Fibroblast of villous mesenchyme (primary cell): ENCODE results near the gene PLEKHA8. TPM values are rescaled to one million over a fixed set of nuclear protein-coding genes. Genes with fewer than 3 reads are reported as not detected.

ENCODE experiments used
- DNase-seq: peaks from one replicate; pipeline ENCODE4 v3.0.0-alpha.2; 2010; ENCODE audit warnings: low read depth
- H3K4me3 ChIP-seq: 2 replicates; pipeline ENCODE4 v1.5.1; 2011; ENCODE audit warnings: low read depth, mild to moderate bottlenecking, low read length
- total RNA-seq: library from RNA; depleted of rRNA; stranded (reverse); fragments of >200 nt; gene quantifications from 2 replicates; pipeline ENCODE4 v1.2.3, GENCODE V29; 2012
- TF ChIP-seq, protein P1 (sequence below): IDR thresholded peaks from 2 replicates; pipeline ENCODE4 v1.5.1; 2012; ENCODE audit warnings: low read depth, mild to moderate bottlenecking, low read length; ENCODE audit not compliant: insufficient read depth

PLEKHA8 gene, protein sequence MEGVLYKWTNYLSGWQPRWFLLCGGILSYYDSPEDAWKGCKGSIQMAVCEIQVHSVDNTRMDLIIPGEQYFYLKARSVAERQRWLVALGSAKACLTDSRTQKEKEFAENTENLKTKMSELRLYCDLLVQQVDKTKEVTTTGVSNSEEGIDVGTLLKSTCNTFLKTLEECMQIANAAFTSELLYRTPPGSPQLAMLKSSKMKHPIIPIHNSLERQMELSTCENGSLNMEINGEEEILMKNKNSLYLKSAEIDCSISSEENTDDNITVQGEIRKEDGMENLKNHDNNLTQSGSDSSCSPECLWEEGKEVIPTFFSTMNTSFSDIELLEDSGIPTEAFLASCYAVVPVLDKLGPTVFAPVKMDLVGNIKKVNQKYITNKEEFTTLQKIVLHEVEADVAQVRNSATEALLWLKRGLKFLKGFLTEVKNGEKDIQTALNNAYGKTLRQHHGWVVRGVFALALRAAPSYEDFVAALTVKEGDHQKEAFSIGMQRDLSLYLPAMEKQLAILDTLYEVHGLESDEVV
- total RNA-seq = 12.6 and 17.7 TPM in 2 replicates

DNA sequence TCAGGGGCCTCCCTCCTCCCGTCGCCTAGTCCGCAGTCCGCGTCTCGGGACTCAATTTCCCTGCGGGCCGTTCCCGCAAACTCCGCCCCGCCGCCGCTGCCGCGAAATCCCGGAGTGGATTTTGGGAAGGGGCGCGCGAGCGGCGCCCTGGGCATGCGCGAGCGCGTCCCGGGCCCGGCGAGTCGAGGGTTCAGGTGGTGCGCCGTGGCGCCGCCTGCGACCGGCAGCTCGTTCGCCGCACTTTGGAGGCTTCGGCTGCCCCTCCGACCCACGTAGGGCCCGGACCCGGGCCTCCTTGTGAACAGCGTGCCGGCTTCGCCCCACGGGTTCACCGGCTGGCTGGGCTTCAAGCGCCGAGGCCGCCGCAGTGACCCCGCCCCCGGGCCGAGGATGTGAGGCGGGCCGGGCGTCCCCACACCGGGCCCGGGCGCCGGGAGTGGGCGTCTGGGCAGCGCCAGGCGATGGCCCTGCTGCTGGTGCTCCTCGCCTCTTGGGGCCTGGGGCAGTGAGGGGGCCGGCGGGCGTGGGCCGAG is at the start of gene PLEKHA8:
TSS of gene PLEKHA8 (plus strand) at position 197 of the 533 bp plus-strand sequence. CDS start 351 bp downstream, outside the sequence.
- DNase-seq = peak; percentile 87

DNA sequence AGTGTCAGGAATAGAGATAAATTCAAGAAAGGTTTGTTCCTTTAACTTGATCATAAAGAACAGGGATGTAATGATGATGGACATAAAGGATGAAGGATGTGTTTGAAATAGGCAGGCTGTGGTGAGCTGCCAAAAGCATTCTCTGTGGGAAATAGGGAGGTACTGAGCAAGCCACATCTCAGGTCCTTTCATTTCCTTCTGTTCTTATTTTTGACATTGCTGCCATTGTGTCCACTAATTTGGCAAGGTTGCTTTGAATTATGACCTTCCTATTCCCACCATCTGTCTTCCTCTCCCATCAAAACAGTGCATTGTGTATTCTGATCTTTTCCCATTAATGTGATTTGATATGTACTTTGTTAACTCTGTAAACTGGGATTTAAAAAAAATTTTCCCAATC is 48.1 kb upstream of the PLEKHA8 start:
- DNase-seq = no peak
- H3K4me3 ChIP-seq = no peak overlapping the region
- TF ChIP-seq, protein P1, sequence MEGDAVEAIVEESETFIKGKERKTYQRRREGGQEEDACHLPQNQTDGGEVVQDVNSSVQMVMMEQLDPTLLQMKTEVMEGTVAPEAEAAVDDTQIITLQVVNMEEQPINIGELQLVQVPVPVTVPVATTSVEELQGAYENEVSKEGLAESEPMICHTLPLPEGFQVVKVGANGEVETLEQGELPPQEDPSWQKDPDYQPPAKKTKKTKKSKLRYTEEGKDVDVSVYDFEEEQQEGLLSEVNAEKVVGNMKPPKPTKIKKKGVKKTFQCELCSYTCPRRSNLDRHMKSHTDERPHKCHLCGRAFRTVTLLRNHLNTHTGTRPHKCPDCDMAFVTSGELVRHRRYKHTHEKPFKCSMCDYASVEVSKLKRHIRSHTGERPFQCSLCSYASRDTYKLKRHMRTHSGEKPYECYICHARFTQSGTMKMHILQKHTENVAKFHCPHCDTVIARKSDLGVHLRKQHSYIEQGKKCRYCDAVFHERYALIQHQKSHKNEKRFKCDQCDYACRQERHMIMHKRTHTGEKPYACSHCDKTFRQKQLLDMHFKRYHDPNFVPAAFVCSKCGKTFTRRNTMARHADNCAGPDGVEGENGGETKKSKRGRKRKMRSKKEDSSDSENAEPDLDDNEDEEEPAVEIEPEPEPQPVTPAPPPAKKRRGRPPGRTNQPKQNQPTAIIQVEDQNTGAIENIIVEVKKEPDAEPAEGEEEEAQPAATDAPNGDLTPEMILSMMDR = no peak

More for the DNA sequence above, at the start of gene PLEKHA8:
- TF ChIP-seq, protein P1 = no peak
- H3K4me3 ChIP-seq = peak within 1 kb of the TSS; percentile 81

DNA sequence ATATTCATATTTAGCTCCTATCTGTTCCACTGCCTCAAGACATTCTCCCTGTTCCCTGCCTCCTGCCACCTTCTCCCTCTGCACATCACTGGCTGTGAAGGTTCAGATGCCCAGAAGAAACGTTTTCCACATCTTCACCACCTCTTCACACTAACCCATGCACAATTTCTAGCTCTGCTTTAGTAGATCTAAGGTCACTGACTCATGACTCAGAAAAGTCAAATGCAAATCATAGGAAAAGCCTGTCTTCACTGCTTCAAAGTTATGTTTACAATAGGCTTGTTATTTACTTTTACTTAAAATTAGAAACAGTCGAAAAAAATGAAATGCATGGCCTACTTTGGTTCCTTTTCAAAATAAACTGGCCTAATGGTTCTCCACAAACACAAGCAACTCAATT is 41.1 kb upstream of the PLEKHA8 start:
- peak; percentile 53 for DNase-seq
- H3K4me3 ChIP-seq = peak overlapping the region; percentile 89
- TF ChIP-seq, protein P1 = no peak

DNA sequence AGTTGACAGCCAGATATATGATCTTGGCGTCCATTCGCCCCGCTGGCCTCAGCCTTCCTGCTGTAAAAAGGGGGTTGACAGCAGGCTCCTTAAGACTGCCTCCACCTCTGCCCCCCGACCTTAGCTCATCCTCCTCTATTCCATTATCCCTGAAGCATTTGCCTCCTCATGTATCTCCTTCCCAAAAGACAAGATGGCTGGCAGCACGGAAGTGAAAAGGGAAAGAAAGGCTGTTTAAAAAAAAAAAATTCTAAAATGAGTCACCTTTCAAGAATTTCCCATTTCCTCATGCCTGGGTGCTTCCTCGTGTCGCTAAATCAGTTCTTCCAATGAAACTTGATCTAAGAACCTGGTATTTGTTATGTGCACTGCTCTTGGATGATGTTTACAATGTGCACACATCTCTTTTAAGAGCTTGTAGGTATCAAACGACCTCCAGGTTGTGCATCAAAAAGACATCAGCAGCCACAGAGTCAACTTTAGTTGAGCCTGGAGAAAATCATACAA is 40.3 kb upstream of the PLEKHA8 start:
- peak; percentile 88 for DNase-seq
- peak overlapping the region; percentile 89 for H3K4me3 ChIP-seq
- TF ChIP-seq, protein P1 = no peak

DNA sequence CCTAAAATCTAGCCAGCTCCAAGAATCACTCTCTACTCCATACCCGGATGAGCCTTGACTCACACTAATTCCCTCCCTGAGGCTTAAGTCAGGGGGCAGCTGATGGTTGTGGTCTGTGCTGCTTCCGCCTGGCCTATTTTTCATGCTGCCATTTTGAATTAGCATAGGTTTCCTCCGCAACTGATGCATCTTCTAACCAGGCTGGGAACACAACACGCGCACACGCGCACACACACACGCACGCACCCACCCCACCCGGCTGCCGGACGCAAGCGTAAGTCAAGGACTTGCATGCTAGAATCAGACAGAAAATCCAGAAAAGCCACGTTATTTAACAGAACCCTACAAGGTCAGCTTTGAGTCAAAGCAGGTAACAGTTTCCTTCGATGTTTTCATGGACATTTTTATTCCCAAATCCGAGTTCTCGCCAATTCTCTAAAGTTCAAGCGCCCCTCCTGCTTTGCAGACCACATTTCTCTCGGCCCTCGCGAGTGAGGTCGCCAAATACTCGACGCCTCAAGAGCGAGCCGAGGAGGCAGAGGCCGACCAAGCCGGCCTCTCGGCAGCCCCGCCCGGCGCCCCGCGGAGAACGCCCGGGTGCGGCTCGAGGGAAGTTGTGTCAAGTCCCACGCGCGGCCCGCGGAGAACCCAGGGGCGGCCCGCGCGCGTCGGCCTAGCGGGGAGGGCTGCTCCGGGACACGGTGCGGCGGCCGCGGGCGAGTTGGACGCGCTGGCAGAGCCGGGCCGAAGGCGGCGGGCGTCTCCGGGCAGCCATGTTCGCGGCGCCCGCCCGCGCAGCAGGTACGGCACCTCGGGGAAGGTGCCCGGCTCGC is 39.6 kb upstream of the PLEKHA8 start:
- H3K4me3 ChIP-seq = peak overlapping the region; percentile 89
- DNase-seq = peak; percentile 75
- TF ChIP-seq, protein P1 = no peak

DNA sequence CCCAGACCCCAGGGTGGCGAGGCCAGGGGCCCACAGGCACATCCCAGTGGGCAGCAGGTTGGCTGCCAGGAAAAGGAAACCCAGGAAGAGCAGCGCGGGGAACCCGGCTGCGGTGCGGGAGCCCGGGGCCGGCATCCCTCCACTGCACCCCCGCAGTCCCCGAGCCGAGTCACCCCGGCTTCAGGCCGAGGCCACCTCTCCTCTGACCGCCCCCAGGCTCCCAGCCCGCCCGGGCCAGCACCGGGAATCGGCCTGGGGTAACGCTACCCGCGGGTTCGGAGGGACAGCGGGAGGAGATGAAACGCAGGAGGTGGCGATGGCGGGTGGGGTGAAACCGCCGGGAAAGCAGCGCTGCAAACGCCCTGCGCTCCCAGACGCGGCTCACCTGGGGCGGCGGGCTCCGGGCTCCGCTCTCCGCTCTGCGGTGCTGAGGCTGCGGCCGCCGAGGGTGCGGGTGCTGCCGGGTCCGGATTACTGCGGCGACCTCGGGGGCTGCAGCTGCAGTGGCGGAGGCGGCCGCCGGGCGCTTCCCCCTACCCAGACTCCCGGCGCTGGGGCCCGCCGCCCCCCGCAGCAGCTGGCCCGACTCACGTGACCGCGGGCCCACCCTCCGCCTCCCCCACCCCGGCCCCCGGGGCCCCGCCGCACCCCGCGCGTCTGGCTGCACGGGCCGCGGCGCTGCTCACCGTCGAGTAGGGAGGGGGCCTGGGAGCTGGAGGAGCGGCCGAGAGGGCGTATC is 38.8 kb upstream of the PLEKHA8 start, which contains the start of gene SCRN1:
TSS of gene SCRN1 (minus strand) at position 545 of the 739 bp plus-strand sequence. CDS start 20,734 bp downstream, outside the sequence.
- peak; percentile 34 for DNase-seq
- TF ChIP-seq, protein P1 = no peak
- peak within 1 kb of the TSS; percentile 89 for H3K4me3 ChIP-seq
